Hematopoietic multipotent progenitor cell treated with erythropoietin and hydrocortisone succinate and interleukin-3 and kit ligand, for 8 days (in vitro differentiated cells): ENCODE results near the gene FKBP11.
A peak's percentile ranks its signal among the peaks of the same experiment; 100 is the strongest.
"Not testable (repeated sequence)": the region's sequence is repeated elsewhere in the genome, so short reads cannot be mapped to it uniquely, and the experiment has no call there.

ENCODE experiments used
- DNase-seq: peaks from one replicate; pipeline ENCODE4 v3.0.0-alpha.2; 2015

Gene FKBP11

DNA sequence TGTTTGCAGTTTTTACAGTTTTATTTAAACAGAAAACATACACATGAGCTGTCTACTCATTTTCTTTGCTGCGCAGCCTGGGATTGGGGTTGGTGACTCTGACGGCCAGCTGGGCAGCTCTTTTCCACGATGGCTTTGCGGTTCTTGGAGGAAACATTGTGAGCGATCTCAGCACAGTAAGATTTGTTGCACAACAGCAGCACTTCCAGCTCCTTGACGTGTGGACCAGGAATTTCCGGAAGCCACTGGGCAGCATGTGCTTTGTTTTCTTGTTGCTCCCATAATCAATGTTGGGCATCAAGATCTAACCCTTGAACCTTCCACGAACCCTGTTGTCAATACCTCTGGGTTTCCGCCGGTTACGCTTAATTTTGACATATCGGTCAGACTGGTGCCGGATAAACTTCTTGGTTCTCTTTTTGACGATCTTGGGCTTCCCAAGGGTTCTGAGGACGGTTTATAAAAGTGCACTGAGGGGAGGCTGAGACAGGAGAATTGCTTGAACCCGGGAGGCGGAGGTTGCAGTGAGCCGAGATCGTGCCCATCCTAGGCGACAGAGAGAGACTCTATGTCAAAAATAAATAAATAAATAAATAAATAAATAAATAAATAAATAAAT is 21.8 kb downstream of the FKBP11 start:
- no peak for DNase-seq

DNA sequence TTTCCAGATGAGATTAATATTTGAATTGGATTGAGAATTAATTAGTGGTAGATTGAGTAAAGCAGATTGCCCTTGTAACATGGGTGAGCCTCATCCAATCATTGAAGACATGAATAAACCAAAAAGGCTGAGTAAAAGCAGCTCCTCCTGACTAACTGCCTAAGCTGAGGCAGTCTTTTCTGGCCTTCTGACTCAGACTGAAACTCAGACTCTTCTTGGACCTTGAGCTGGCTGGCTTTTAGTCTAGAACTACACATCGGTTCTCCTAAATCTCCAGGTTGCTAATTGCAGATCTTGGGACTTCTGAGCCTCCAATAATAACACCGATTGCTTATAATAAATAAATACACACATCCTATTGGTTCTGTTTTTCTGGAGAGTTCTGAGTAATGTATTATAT is 24.0 kb downstream of the FKBP11 start:
- no peak for DNase-seq

DNA sequence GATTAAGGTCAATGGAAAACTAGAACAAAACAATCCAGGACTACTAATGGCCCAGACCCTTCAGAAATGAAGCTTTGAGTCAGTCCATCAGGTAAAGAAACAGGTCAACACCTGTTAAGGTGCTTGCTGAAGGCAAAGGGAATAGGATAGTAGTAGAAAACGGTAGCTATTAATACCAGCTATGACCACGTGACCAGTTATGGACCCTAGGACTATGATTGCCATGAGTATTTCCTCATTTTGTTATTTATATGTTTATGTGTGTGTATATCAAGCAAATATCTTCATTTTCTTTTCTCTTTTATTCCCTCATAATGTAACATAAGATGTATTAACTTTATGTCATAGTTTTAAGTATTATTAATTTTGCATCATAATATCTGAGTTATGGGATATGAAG is 25.6 kb downstream of the FKBP11 start:
- DNase-seq = no peak

DNA sequence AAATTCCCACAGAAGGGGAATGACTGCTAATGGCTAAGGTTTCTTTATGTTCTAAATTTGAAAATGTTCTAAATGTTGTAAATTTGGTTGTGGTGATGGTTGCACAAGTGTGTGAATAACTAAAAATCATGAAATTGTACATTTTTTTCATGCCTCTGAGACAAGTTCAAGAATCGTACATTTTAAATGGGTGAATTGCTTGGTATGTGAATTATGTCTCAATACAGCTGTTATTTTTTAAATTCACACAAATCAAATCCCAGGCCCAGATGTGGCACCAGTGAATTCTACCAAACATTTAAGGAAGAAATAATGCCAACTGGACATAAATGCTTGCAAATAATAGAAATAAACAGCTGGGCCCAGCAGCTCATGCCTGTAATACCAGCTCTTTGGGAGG is 31.0 kb downstream of the FKBP11 start:
- DNase-seq = no peak

DNA sequence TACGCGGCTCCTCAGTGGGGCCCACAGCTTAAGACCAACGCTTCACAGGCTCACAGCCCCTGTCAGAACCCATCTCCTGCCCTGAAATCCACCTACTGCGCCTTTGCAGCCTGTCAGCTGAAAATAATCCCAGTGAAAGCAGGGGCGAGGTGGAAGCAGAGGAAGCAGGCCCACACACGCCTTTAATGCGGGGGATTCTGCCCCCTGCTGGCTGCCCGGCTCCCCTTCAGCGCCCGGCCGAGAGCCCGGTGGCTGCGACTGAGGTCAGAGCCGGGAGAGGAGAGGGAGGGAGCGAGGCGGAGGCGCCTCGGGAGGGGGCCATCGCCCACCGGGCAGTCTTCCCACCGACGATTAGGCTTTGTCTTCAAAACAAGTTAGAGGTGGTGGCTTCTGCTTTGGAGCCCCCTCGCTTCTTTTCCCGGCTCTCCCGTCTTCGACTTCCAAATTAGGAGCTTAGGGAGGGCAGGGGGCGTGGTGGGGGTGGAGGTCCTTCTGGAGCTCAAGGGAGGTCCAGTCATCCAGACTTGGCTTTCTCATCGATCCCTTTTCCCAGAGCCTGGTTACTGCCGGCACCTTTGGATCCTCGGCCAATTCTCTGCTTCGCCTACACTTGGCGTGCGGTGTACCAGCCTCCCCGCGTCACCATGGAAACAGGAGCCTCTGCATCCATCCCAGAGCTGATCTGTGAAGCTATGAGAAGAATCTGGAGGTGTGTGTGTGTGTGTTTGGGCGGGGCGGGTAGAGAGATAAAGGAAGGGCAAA is 34.5 kb downstream of the FKBP11 start:
- DNase-seq = peak; percentile 68

DNA sequence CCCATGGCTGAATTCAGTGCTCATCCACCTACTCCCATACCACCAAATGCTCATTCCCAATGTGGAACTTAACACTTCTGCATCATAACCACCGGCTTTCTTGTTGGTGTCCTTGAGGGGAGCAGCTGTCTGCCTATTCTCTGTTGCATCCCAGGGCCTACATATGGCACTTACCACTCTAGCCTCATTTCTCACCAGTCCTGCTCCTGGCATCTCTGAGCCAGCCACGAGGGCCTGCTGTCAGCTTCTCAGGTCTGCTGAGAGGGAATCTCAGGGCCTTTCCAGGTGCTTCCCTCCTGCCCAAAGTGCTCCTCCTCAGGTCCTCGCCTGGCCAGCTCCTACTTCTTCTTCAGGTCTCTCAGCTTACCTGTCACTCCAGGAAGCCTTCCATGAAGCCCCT is 35.6 kb downstream of the FKBP11 start:
- no peak for DNase-seq

DNA sequence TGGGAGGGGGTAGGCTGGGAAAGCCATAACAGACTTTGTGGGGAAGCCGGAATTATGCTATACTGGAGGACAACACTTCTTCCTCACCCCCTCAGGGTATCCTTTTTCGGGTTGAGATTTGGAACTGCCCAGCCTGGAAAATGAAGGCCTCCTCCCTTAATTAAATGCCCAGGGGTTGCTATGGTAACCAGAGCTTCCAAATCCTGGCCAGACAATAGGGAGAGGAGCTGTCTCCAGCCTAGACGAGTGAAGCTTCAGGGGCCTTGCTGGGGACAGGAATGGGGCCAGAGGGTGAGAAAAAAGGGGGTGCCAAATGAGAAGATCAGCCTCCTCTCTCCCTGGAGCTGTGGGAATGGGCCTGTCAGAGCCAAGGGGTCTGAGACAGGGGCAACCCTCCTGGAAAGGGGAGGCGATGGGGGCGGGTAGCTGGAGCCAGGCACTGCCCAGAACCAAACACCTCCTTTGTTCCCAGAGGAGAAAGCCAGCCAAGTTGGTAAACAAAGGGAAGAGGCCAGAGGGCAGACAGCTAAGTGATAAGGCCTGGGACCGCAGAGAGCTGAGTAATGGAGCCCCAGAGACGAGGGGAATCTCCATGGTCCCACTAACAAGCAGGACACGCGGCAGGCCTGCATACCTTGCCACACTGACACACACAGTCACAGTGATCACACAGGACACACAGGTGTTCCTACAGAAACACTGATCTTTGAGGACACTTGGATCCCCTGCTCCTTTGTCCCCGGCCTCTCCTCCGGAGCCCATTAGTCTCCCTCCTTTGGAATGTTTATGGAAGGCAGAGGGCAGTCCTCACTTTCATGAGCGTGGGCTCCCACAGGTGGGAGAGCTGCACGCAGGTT is 41.8 kb downstream of the FKBP11 start:
- DNase-seq = no peak

DNA sequence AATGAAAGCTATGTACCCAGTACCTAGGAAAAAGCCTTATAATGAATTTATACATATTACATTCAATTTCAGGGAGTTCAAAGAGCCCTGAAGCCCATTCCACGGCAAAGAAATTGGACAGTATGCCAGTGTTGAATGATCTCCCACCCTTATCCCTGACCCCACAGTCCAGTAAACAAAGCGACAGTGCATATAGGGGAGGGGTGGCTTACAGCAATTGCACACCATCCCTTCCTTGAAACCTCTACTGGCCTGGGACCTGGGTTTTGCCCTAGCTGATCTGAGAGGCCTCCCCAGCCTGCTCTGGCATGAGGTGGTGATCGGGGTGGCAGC is 42.4 kb downstream of the FKBP11 start:
- no peak for DNase-seq

DNA sequence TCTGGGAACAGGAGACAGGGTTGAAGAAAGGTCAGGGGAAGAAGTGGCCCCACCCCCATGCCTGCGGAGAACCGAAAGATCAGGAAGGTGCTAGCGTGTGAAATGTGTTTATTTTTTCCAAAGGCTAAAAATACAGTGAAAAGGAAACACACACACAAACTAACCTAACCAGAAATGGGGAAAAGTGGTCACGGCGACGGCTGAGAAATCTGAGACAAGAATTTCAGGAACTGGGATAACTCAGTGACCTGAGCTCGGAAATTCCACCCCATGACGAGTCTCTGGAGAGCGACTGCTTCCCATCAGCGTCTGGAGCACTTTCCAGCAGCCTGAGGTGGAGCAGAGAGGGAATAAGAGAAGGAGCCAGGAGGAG is 43.0 kb downstream of the FKBP11 start:
- DNase-seq = no peak

DNA sequence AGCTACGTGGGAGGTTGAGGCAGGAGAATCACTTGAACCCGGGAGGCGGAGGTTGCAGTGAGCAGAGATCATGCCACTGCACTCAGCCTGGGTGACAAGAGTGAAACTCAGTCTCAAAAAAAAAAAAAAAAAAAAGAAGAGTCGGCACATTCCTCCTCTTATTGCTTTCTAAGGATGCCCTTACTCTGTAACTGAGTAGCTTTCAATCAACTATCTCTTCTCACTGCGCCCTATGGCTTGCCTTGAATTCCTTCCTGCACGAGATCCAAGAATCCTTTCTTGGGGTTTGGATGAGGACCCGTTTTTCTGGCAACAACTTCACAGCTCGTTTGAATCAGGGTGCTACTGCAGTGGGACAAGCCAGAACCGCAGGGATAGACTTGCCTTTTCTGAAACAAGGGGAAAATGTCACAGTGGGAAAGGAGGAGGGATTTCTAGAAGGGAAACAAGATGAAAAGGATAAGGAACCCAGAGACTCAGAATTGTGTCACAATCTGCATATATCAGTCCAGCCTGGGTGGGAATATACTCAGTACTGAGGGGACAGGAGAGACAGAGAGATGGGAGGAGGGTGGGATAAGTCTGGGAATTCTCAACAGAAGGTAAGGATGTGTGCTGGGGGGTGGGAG is 43.5 kb downstream of the FKBP11 start:
- DNase-seq = no peak

DNA sequence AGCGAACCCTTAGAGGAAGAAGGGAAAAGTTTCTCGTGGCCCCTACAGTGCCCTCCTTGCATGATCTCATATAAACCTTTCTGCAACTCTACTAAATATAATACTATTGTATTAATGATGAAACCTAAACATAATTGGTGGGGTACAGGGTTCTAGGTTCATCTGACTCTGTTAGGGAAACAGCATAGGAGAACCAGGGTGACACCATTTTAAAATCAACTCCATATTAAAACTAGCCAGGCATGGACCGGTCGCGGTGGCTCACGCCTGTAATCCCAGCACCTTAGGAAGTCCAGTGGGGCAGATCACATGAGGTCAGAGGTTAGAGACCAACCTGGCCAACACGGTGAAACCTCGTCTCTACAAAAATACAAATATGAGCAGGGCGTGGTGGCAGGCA is 44.6 kb downstream of the FKBP11 start:
- no peak for DNase-seq

DNA sequence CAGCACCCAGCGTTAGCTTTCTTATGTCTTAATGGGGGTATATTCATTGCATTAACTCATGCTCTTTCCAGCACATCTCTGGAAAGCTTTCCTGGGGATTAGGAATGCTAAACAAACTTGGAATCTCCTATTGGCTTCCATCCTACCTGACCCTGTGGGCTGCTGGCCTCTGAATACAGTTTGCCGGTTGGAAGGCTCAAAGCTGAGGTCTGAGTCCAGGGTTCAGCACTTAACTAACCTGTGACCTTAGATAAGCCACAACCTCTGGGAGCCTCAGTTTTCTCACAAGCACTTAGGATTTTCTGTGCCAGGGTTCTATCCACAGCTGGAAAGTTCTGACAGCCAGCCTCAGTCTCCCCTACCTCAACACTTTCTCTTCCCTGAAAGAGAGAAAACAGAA is 46.7 kb downstream of the FKBP11 start:
- DNase-seq = no peak

DNA sequence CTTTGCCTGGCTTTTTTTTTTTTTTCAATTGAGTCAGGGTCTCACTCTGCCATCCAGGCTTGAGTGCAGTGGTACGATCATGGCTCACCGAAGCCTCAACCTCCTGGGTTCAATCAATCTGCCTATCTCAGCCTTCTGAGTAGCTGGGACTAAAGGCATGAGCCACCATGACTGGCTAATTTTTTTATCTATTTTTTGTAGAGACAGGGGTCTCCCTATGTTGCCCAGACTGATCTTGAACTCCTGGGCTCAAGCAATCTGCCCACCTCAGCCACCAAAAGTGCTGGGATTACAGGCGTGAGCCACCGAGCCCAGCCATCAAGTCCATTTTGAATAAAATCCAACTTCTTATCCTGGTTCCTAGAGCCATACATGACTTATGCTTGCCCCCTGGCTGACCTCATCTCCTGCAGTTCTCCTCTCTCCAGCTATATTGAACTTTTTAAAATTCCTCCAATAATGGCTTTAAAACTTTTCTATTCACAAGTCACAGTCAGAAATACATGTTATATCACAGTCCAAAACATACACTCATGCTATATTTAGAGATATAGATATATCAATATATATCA is 49.3 kb downstream of the FKBP11 start:
- DNase-seq = no peak

DNA sequence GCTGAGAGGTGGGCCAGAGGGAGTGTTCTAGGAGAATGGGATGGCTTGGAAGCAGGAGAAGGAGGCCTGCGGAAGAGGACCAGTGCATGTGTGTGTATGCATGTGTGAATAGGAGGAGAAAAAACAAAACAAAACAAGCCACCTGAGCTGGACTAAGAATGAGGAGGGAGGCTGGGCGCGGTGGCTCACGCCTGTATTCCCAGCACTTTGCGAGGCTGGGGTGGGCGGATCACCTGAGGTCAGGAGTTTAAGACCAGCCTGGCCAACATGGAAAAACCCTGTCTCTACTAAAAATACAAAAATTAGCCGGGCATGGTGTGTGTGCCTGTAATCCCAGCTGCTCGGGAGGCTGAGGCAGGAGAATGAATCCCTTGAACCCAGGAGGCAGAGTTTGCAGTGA is 51.8 kb downstream of the FKBP11 start:
- DNase-seq = not testable (repeated sequence)

DNA sequence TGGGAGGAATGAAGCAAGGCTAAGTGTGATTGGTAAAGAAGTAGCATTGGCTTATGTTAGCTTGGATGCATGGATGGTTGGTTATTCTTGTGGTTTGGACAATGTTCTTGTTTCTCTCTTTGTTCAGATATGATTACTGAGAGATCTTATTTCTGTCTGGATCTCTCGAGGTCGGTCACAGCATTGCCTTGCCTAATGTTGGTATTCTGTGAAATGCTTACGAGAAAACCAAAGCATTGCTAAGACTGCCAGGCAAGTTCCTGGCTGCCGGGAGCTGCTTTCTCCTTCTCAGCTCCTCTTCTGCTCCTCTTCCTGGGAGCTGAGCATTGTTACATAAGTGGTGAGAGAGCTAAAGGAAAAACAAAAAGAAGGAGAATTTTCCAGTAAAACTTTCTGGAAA is 52.2 kb downstream of the FKBP11 start:
- no peak for DNase-seq
